ENCODE measurements around the gene COMP.

GRCh38 chr19:18832306-18833140, 41.4 kb upstream of the COMP start:
- peak; percentile 25; the same call in 1 of the 2 replicates for TF ChIP-seq CTCF (IDR thresholded peaks at IDR 0.05; ENCODE audit: low read depth, low read length)
- no peak for TF ChIP-seq EZH2phosphoT487 (IDR thresholded peaks at IDR 0.05; ENCODE audit: low read depth)
